Chondrocyte (in vitro differentiated cells): Measurements from ENCODE around the gene ABCA4. TPM values are rescaled to one million over a fixed set of nuclear protein-coding genes. Genes with fewer than 3 reads are reported as not detected.

Experiments
- DNase-seq: peaks from one replicate; pipeline ENCODE4 v3.0.0; 2021; ENCODE audit warnings: mixed read lengths, low spot score
- H3K27ac Mint-ChIP-seq: one replicate; pipeline ENCODE4 v1.8.0; 2021; ENCODE audit warnings: mild to moderate bottlenecking, moderate library complexity, mixed read lengths; ENCODE audit not compliant: unreplicated experiment
- H3K27me3 Mint-ChIP-seq: 2 replicates; pipeline ENCODE4 v1.8.0; 2021; ENCODE audit warnings: low read depth, mixed read lengths
- H3K36me3 Mint-ChIP-seq: 2 replicates; pipeline ENCODE4 v1.8.0; 2021; ENCODE audit warnings: low read depth, mixed read lengths
- H3K4me1 Mint-ChIP-seq: 2 replicates; pipeline ENCODE4 v1.8.0; 2021; ENCODE audit warnings: low read depth, mild to moderate bottlenecking, mixed read lengths
- H3K4me3 Mint-ChIP-seq: one replicate; pipeline ENCODE4 v1.8.0; 2021; ENCODE audit warnings: mild to moderate bottlenecking, moderate library complexity, mixed read lengths; ENCODE audit not compliant: unreplicated experiment
- H3K9me3 Mint-ChIP-seq: 2 replicates; pipeline ENCODE4 v1.8.0; 2021; ENCODE audit warnings: low read depth, mixed read lengths
- CTCF ChIP-seq: fragments of 200-600 bp; sonication (generic); IDR thresholded peaks from 2 replicates; pipeline ENCODE4 v1.5.0; 2021; ENCODE audit warnings: antibody characterized with exemption, mild to moderate bottlenecking, moderate library complexity
- total RNA-seq: library from RNA; stranded (reverse); gene quantifications from 3 replicates; pipeline ENCODE4 v1.2.1, GENCODE V29; 2021

The ABCA4 gene
- total RNA-seq, 1 donor from 2014 or later: 0.22 TPM

- no peak for DNase-seq
- H3K4me1 Mint-ChIP-seq: peaks cover 14% of the 10 kb centered on the region
- no peak for TF ChIP-seq CTCF
- no peak overlapping the region for H3K4me3 Mint-ChIP-seq
- H3K27me3 Mint-ChIP-seq: no peaks in the 10 kb centered on the region
- no peak overlapping the region for H3K27ac Mint-ChIP-seq
- H3K36me3 Mint-ChIP-seq: no peaks in the 10 kb centered on the region
- H3K9me3 Mint-ChIP-seq: no peaks in the 10 kb centered on the region
These were observed 153.6 kb downstream of the ABCA4 start for GRCh38 chr1:93967306-93967705.

GRCh38 chr1:93965888-93966287 lies 155.1 kb downstream of the ABCA4 start:
- Mint-ChIP-seq H3K4me3 (no peak overlapping the region), H3K27ac (no peak overlapping the region), H3K4me1 (peaks cover 17% of the 10 kb centered on the region), H3K27me3 (no peaks in the 10 kb centered on the region), H3K9me3 (no peaks in the 10 kb centered on the region), H3K36me3 (no peaks in the 10 kb centered on the region)
- no peak for TF ChIP-seq CTCF
- no peak for DNase-seq

GRCh38 chr1:93965256-93965655 lies 155.7 kb downstream of the ABCA4 start:
- Mint-ChIP-seq H3K4me3 (no peak overlapping the region), H3K36me3 (no peaks in the 10 kb centered on the region), H3K4me1 (peaks cover 19% of the 10 kb centered on the region), H3K27me3 (no peaks in the 10 kb centered on the region), H3K9me3 (no peaks in the 10 kb centered on the region), H3K27ac (no peak overlapping the region)
- no peak for TF ChIP-seq CTCF
- DNase-seq: no peak

GRCh38 chr1:93964777-93965200 lies 156.2 kb downstream of the ABCA4 start:
- Mint-ChIP-seq H3K27me3 (no peaks in the 10 kb centered on the region), H3K27ac (no peak overlapping the region), H3K4me1 (peaks cover 19% of the 10 kb centered on the region), H3K4me3 (no peak overlapping the region), H3K9me3 (no peaks in the 10 kb centered on the region), H3K36me3 (no peaks in the 10 kb centered on the region)
- no peak for TF ChIP-seq CTCF
- no peak for DNase-seq

- H3K27ac Mint-ChIP-seq: no peak overlapping the region
- H3K27me3 Mint-ChIP-seq: peaks cover 2% of the 10 kb centered on the region
- no peak overlapping the region for H3K4me3 Mint-ChIP-seq
- no peak for TF ChIP-seq CTCF
- no peaks in the 10 kb centered on the region for H3K36me3 Mint-ChIP-seq
- no peaks in the 10 kb centered on the region for H3K9me3 Mint-ChIP-seq
- peaks cover 19% of the 10 kb centered on the region for H3K4me1 Mint-ChIP-seq
- no peak for DNase-seq
These were observed 156.7 kb downstream of the ABCA4 start for GRCh38 chr1:93964096-93964776.
